ENCODE data around the gene C2orf15. TPM values are rescaled to one million over a fixed set of nuclear protein-coding genes. Genes with fewer than 3 reads are reported as not detected.
A peak's percentile ranks its signal among the peaks of the same experiment; 100 is the strongest.

C2orf15 gene
- total and polyA plus RNA-seq, 4 donors = 0.24 to 0.65 (median 0.29) TPM

- 94% methylated on average over 1 of the region's 1 CpG for WGBS
Measured at GRCh38 chr2:99096728-99097127, 44.8 kb upstream of the C2orf15 start.

GRCh38 chr2:99101697-99102096 lies 39.8 kb upstream of the C2orf15 start:
- TF ChIP-seq TAF1 (conservative IDR thresholded peaks at IDR 0.05) (no peak), RAD21 (IDR thresholded peaks at IDR 0.05) (peak; percentile 38 to 40), CTCF (IDR thresholded peaks at IDR 0.05; ENCODE audit: low read depth, low read length, missing input control) (peak; percentile 20), YY1 (IDR thresholded peaks at IDR 0.05) (peak; percentile 44), RXRA (IDR thresholded peaks at IDR 0.05) (peak in 1 of 2 donors; percentile 26), GABPA (IDR thresholded peaks at IDR 0.05 in 1 of 2, conservative IDR thresholded peaks at IDR 0.05 in 1 of 2) (peak in 1 of 2 donors; percentile 22), HNF4G (IDR thresholded peaks at IDR 0.05) (no peak), HNF4A (conservative IDR thresholded peaks at IDR 0.05) (peak; percentile 50 to 55)
- 21% methylated on average over 3 of the region's 3 CpGs for WGBS
- DNase-seq (ENCODE audit: low spot score) = no peak
- Histone ChIP-seq H3K36me3 (ENCODE audit: control insufficient read depth in 4 of 4, insufficient read depth in 3 of 4, low read depth in 1 of 4, low read length in 3 of 4) (peaks cover 0 to 2% (median 0%) of the 10 kb centered on the region in 4 donors), H3K27me3 (ENCODE audit: control insufficient read depth in 4 of 4, insufficient read depth in 4 of 4, low read length in 3 of 4) (no peaks in the 10 kb centered on the region), H3K27ac (ENCODE audit: low read depth in 1 of 2, low read length in 2 of 2) (no peak overlapping the region), H3K9me3 (ENCODE audit: control insufficient read depth in 4 of 4, low read length in 3 of 4) (no peaks in the 10 kb centered on the region), H3K4me3 (ENCODE audit: low read depth in 1 of 3, low read length in 3 of 3) (peak overlapping the region in 1 of 3 donors; percentile 27), H3K9ac (ENCODE audit: low read depth in 1 of 2, low read length in 2 of 2) (no peak overlapping the region), H3K4me1 (ENCODE audit: control insufficient read depth in 4 of 4, insufficient read depth in 4 of 4, low read length in 3 of 4) (peaks cover 0 to 5% (median 0%) of the 10 kb centered on the region in 4 donors)

More at GRCh38 chr2:99096728-99097127, 44.8 kb upstream of the C2orf15 start:
- DNase-seq (ENCODE audit: low spot score) = no peak
- Histone ChIP-seq H3K27me3 (ENCODE audit: control insufficient read depth in 4 of 4, insufficient read depth in 4 of 4, low read length in 3 of 4) (no peaks in the 10 kb centered on the region), H3K27ac (ENCODE audit: low read depth in 1 of 2, low read length in 2 of 2) (no peak overlapping the region), H3K36me3 (ENCODE audit: control insufficient read depth in 4 of 4, insufficient read depth in 3 of 4, low read depth in 1 of 4, low read length in 3 of 4) (no peaks in the 10 kb centered on the region), H3K4me1 (ENCODE audit: control insufficient read depth in 4 of 4, insufficient read depth in 4 of 4, low read length in 3 of 4) (no peaks in the 10 kb centered on the region), H3K4me3 (ENCODE audit: low read depth in 1 of 3, low read length in 3 of 3) (no peak overlapping the region), H3K9me3 (ENCODE audit: control insufficient read depth in 4 of 4, low read length in 3 of 4) (no peaks in the 10 kb centered on the region), H3K9ac (ENCODE audit: low read depth in 1 of 2, low read length in 2 of 2) (no peak overlapping the region)
- no peak for TF ChIP-seq RXRA (IDR thresholded peaks at IDR 0.05)
- no peak for TF ChIP-seq FOXA2 (IDR thresholded peaks at IDR 0.05)
- TF ChIP-seq GABPA (IDR thresholded peaks at IDR 0.05 in 1 of 2, conservative IDR thresholded peaks at IDR 0.05 in 1 of 2) = no peak
- TF ChIP-seq HNF4A (conservative IDR thresholded peaks at IDR 0.05) = no peak
- TF ChIP-seq EGR1 (IDR thresholded peaks at IDR 0.05; ENCODE audit: low read depth in 2 of 2) = no peak
- no peak for TF ChIP-seq ZBTB33 (IDR thresholded peaks at IDR 0.05)

- Histone ChIP-seq H3K4me3 (ENCODE audit: low read depth in 1 of 3, low read length in 3 of 3) (no peak overlapping the region), H3K36me3 (ENCODE audit: control insufficient read depth in 4 of 4, insufficient read depth in 3 of 4, low read depth in 1 of 4, low read length in 3 of 4) (peaks cover 0 to 3% (median 0%) of the 10 kb centered on the region in 4 donors), H3K27me3 (ENCODE audit: control insufficient read depth in 4 of 4, insufficient read depth in 4 of 4, low read length in 3 of 4) (no peaks in the 10 kb centered on the region), H3K9ac (ENCODE audit: low read depth in 1 of 2, low read length in 2 of 2) (no peak overlapping the region), H3K27ac (ENCODE audit: low read depth in 1 of 2, low read length in 2 of 2) (no peak overlapping the region), H3K4me1 (ENCODE audit: control insufficient read depth in 4 of 4, insufficient read depth in 4 of 4, low read length in 3 of 4) (peaks cover 0 to 5% (median 0%) of the 10 kb centered on the region in 4 donors), H3K9me3 (ENCODE audit: control insufficient read depth in 4 of 4, low read length in 3 of 4) (no peaks in the 10 kb centered on the region)
- 90% methylated on average over 2 of the region's 2 CpGs for WGBS
- no peak for DNase-seq (ENCODE audit: low spot score)
- TF ChIP-seq MAX (IDR thresholded peaks at IDR 0.05) (no peak), TAF1 (conservative IDR thresholded peaks at IDR 0.05) (no peak), JUND (IDR thresholded peaks at IDR 0.05) (no peak), EGR1 (IDR thresholded peaks at IDR 0.05; ENCODE audit: low read depth in 2 of 2) (no peak), FOXA2 (IDR thresholded peaks at IDR 0.05) (no peak), RAD21 (IDR thresholded peaks at IDR 0.05) (no peak), GABPA (IDR thresholded peaks at IDR 0.05 in 1 of 2, conservative IDR thresholded peaks at IDR 0.05 in 1 of 2) (no peak), ZBTB33 (IDR thresholded peaks at IDR 0.05) (no peak), SP1 (IDR thresholded peaks at IDR 0.05) (no peak), FOXA1 (IDR thresholded peaks at IDR 0.05) (no peak), REST (IDR thresholded peaks at IDR 0.05) (no peak), HNF4G (IDR thresholded peaks at IDR 0.05) (no peak)
Measured at GRCh38 chr2:99104006-99104405, 37.5 kb upstream of the C2orf15 start.

Measured in liver (tissue), 9 donors.